ENCODE results near the gene TKT.
A peak's percentile ranks its signal among the peaks of the same experiment; 100 is the strongest.

TKT gene

DNA sequence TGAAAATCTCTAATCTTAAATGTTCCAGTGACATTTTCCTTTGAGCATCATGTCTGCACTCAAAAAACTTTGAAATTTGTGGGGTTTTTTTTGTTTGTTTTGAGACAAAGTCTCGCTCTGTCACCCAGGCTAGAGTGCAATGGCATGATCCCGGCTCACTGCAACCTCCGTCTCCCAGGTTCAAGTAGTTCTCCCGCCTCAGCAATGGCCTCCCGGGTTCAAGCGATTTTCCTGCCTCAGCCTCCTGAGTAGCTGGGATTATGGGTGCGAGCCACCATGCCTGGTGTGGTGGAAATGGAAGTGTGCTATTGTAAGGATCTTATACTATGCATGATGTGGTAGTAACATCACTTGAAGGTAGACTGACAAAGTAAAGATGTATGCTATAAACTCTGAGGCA lies 42.5 kb downstream of the TKT start:
- in situ Hi-C loops (cut with HindIII; ENCODE audit: low pct_ligation_motif_present, low pct_unique_long_range_greater_than_20kb, low sequenced_read_pairs), result no loop called here
- DNase-seq, result no peak

DNA sequence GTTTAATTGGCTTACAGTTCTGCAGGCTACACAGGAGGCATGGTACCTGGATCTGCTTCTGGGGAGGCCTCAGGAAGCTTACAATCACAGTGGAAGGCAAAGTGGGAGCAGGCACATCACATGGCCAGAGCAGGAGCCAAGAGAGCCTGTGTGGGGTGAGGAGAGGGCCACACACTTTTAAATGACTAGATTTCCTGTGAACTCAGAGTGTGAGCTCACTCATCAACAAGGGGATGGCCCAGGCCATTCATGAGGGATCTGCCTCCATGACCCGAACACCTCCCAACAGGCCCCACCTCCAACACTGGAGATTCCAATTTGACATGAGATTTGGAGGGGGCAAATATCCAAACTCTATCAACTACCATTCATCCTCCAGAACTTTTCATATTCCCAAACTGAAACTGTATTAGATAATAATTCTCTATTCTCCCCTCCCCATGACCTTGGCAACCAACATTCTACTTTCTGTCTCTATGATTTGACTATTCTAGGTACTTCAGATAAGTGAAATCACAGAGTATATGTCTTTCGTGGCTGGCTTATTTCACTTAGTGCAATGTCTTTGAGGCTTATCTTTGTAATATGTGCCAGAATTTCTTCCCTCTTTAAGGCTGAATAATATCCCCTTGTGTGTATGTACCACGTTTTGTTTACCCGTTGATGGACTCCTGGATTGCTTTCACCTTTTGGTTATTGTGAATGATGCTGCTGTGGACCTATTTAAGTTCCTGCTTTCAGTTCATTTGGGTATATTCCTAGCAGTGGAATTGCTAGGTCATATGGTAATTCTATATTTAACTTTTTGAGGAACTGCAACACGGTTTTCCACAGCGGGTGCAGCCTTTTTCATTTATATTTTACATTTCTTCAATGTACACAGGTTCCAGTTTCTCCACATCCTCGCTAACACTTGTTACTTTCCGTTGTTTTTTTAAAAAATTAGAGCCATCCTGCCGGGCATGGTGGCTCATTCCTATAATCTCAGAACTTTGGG lies 43.8 kb downstream of the TKT start:
- in situ Hi-C loops (cut with HindIII; ENCODE audit: low pct_ligation_motif_present, low pct_unique_long_range_greater_than_20kb, low sequenced_read_pairs), result no loop called here
- no peak for DNase-seq

DNA sequence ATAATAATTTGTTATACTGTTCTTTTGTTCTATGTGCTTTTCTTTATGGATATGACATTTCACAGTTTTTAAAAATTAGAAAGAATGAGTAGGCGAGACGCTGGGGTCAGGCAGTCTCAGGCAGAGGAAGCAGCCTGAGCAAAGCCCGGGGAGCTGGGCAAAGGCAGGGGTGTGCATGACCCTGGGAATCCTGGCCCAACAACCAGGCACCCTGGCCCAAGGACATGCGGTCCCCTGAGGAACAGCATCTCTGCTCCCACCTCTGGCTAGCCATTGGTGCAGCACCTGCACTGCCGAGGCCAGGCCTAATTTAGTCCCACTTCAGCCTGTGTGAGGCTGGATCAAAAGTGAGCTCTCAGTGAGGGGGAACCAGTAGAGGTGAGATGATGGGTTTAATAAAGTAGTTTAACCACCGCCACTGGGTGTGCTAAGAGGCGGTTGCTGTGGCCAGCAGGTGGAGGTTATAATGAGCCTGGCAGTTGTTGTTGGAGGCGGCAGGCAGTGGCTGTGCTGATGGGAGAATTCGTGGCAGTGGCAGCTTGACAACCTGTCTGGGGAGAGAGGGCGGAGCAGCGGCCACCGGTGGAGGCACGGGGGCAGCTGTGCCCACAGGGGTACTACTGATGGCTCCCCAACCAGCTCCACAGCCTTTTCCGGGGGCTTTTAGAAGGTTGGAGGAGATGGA lies 53.3 kb downstream of the TKT start:
- no peak for DNase-seq
- in situ Hi-C loops (cut with HindIII; ENCODE audit: low pct_ligation_motif_present, low pct_unique_long_range_greater_than_20kb, low sequenced_read_pairs), result no loop called here

DNA sequence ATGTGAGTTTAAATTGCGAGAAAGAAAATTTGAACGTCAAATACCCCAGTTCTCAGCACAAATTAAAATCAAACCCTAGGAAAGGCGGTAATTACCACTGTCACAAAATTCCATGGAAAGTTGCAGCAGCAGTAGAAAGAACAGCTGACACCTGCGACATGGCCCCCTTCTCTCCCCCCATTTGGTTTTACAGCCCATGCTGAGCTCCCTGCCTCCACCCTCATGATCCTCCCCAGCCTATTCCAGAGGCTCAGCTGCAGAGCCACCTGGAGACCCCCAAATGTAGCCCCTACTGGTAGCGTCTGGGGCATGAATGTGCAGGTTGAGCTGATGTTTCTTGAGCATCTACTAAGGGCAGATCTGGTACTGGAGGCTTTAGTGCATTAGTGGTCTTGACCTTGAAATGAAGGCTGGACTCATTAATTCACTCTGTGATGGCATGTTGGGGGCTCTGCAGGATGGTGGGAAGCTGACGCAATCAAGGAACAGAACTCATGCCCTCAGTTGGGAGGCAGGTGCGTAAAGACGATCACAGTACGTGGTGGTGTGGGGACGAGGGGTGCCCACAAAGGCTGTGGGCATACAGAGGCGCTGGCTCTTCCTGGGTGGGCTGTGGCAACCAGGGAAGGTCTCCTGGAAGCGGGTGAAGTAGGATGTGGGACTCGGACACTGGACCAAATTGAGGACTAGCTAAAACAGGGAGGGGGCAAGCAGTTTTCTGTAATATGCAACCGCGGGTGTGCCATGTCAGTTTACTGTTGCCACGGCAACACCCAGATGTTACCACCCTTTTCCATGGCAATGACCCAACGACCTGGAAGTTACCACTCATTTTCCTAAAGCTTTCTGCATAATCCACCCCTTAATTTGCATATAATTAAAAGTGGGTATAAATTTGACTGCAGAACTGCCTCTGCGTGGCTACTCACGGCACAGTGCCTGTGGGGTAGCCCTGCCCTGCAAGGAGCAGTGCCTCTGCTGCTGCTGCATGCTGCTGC lies 55.0 kb downstream of the TKT start:
- in situ Hi-C loops (cut with HindIII; ENCODE audit: low pct_ligation_motif_present, low pct_unique_long_range_greater_than_20kb, low sequenced_read_pairs), result no loop called here
- DNase-seq, result no peak

DNA sequence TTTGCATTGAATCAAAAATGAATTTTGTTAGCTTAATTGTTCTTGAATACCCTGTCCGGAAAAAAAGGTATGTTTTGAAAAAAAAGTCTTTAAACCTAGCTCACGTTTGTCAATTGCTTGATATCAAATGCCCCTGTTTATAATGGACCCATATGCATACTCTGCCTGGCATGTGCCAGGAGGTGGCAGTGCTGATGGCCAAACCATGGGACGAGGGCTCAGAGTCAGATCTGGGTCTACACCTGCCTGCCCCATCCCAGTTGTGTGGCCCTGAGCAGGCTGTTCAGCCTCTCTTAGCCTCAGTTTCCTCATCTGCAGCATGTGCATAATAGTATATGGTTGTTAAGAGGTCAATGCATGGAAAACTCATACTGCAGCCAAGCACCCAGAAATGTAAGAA lies 56.0 kb downstream of the TKT start:
- DNase-seq, result no peak
- in situ Hi-C loops (cut with HindIII; ENCODE audit: low pct_ligation_motif_present, low pct_unique_long_range_greater_than_20kb, low sequenced_read_pairs), result no loop called here

DNA sequence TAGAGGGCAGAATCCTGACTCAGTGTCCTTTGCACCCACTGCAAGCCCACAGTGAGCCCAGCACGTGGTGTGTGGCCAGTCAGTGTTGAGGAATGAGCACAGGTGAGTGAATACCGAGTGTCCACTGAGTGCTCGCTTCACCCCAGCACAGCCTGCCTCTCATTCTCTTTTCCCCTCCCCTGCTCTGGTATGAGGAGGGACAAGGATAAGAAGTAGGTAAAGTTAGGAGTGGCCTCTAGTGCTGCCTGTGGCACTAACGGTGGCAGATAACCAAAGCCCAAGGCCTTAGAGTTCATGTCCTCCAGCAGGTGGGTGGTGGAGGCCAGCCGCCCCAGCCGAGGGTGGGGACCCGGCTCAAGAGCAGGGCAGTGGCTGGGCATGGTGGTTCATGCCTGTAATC lies 56.8 kb downstream of the TKT start:
- in situ Hi-C loops (cut with HindIII; ENCODE audit: low pct_ligation_motif_present, low pct_unique_long_range_greater_than_20kb, low sequenced_read_pairs), result no loop called here
- no peak for DNase-seq

DNA sequence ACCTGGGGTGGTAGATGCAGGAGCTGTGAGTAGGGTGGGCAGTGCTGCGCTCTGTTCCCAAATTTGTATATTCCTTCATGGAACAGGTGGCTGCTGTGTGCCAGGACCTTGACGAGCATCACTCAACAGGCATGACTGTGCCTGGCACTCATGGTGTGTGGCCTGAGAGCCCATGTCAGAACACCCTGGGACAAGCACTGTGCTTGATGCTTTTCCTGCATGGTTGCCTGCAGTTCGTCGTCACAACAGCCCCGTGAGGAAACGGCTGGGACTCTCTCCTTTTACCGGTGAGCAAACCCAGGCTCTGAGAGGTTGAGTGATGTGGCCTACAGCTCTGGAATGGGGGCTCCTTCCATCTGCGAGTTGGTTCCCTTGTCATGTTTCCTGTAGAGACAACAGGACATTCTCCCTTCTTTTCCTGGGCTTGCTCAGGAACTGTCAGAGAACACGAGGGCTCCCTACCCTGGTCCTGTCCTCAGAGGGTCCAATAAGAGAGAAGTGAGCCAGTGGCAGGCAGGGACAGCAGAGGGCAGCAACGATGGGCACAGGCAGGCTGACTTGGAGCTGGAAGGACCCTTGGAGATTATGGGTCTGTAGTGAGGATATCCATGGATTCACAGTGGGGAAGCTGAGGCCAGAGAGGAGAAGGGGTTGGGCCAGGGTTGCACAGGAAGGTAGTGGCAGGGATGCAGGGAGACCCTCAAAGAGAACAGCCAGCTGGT lies 57.4 kb downstream of the TKT start:
- in situ Hi-C loops (cut with HindIII; ENCODE audit: low pct_ligation_motif_present, low pct_unique_long_range_greater_than_20kb, low sequenced_read_pairs), result no loop called here
- DNase-seq, result no peak

DNA sequence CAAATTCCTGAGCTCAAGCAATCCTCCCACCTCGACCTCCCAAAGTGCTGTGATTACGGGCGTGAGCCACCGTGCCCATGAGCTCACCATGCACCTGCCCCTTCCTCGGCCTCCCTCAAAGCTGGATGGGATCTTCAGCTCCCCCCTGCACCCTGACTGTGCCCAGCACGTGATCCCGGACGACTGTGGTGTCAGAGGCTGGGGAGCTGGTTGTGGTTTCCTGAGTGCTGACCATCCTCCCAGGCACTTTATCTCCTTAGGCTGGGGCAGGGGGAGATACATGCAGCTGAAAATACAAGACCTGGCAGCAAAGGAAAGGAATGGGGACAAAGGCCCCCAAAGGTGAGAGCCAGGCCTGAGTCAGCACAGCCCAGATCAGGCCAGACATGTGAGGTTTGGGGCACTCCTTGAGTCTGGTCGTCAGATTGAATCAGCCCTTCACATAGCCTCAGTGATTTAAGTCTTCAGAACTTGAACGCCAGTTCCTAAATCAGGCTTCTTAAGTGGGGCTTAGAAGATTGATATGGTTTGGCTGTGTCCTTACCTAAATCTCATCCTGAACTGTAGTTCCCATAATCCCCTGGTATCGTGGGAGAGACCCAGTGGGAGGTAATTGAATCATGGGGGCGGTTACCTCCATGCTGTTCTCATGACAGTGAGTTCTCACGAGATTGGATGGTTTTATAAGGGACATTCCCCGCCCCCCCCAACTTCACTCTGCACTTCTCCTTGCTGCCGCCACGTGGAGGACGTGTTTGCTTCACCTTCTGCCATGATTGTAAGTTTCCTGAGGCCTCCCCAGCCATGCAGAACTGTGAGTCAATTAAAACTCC lies 59.0 kb downstream of the TKT start:
- in situ Hi-C loops (cut with HindIII; ENCODE audit: low pct_ligation_motif_present, low pct_unique_long_range_greater_than_20kb, low sequenced_read_pairs), result no loop called here

DNA sequence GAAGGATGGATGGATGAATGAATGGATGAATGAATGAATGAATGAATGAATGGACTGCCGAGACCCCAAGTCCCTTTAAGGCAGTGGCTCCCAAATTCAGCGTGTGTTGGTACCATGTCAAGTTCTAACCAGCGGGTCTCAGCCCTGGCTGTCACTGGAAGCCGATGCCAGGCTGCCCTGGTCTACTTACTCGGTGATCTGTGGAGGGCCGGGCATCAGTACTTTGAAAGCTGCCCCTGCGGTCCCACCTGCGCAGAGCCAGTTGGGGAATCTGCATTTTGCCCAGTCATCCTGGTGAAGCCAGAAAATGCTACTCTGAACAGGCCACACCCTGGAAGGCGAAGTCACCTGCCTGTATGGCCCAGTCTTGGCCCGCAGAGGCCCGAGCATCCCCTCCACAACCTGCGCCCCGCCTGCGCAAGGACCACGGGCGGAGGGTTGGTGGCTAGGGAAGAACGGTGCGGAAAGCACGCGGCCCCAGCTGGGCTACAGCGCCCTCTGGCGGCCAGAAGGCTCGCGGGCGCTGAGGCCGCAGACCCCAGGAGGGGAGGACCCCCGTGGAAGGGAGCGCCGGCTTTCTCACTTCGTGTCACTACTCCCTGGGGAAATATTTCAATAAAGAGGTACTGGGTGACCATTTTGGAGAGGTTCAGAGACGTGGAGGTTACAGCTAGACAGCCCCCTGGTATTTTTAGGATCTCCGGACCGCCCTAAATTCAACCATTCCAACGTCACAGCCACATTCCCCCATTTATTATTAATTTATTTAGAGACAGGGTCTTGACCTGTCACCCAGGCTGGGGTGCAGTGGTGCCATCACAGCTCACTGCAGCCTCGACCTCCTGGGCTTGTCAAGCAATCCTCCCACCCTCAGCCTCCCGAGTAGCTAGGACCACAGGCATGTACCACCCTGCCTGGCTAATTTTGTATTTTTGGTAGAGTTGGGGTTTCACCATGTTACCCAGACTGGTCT lies 59.9 kb downstream of the TKT start:
- DNase-seq, result peak; percentile 43
- in situ Hi-C loops (cut with HindIII; ENCODE audit: low pct_ligation_motif_present, low pct_unique_long_range_greater_than_20kb, low sequenced_read_pairs), result no loop called here

More for the DNA sequence above, 59.0 kb downstream of the TKT start:
- DNase-seq, result peak; percentile 20

DNA sequence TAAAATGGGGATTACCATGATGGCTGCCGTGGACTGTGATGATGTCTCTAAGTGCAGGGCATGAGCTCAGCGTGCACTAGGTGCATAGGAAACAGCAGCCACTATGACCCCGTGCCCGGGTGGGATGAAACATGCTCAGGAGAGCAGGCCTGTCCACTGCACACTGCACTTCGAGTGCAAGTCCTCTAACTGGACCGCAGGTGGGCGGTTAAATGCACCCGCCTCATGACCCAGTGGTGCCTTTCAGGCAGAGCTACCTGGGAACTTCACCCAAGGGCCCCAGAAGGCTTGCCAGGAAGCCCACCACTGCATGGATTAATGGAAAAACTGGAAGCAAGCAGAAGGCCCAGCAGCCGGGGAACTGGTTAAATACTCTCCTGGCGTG lies 60.8 kb downstream of the TKT start:
- no peak for DNase-seq
- in situ Hi-C loops (cut with HindIII; ENCODE audit: low pct_ligation_motif_present, low pct_unique_long_range_greater_than_20kb, low sequenced_read_pairs), result no loop called here

DNA sequence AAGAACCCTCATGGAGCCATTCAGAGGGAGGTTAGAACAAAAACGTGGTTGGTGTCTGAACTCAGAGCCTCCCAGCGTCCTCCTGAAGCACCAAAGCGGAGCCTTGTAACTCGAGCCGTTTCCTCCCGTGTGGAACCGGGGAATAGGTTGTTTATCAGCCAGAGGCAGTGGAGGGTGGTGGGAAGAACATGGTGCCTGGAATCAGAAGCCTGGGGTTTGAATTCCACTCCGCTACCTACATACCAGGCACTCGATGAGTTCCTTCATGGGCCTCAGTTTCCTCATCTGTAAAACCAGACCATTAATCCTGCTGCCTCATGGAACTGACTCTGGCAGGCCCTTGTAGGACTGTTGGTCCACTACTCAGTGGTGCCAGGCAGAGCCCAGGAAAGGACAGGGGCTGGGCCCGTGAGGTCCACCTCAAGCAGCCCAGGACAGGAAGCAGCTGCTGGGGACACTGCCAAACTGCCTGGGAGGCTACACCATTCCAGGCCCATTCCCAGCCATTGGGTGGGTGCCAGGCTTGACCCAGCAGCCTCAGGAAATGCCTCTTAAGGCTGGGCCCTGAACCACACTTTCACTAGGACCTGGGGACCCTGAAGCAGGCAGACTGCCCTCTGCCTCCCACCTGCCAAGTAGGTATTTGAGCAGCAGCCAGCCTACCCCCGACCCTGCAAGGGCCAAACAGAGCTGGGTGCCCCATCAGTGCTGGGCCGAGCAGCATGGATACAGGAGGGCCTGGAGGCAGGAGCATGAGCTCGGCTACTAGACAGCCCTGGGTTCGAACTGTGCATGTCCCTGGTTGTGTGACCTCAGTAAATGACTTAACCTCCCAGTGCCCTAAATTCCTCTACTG lies 61.4 kb downstream of the TKT start:
- peak; percentile 13 for DNase-seq
- in situ Hi-C loops (cut with HindIII; ENCODE audit: low pct_ligation_motif_present, low pct_unique_long_range_greater_than_20kb, low sequenced_read_pairs), result no loop called here

DNA sequence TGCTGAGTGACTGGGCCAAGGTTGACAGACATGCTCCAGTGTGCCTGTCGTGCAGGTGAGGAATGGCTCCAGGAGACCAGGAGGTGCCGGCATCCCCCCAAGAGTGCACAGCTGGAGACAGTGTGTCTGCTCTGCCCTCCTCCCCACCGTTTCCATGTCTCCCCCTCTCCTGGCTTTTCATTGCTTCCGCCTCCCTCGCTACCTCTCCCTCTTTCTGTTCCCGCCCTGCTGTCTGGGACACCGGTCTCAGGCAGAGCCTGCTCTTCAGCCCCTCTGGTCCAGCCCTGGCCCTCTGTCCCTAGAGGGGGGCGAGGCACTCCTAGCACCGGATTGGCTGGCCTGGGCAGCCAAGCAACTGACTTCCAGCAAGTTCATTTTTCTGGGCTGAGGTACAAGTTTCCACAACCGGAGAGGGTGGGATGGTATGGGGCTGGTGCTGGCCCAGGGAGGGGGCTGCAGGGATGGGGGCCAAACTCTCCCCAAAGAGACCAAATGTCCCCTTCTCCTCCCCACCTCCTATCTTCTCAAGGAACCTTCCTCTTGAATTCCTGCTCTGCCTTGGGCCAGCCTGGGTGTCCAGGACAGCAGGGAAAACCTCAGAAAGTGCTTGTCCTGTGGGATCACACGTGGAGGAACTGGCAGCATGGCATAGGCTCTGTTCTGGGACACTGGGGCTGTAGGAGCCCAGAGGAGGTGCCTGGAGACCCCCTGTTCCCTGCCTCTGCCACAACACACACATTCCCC lies 62.2 kb downstream of the TKT start:
- in situ Hi-C loops (cut with HindIII; ENCODE audit: low pct_ligation_motif_present, low pct_unique_long_range_greater_than_20kb, low sequenced_read_pairs), result no loop called here
- no peak for DNase-seq

DNA sequence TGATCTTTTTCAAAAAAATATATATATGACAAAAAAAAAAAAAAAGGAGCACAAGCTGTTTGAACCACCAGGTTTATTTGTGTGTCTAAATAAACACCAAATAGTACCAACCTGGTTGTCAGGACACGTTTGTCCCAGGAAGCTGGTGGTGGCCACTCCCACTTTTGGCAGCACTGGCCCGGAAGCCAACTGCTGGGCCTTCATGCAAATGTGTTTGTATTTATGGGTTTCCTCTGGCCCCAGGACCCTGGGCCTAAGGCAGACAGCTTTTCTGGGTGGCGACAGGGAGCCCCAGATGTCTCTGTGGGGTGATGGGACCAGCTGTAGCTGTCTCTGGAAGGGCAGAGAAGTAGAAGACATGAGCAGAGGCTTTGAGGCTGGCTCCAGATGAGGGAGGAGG lies 63.2 kb downstream of the TKT start:
- in situ Hi-C loops (cut with HindIII; ENCODE audit: low pct_ligation_motif_present, low pct_unique_long_range_greater_than_20kb, low sequenced_read_pairs), result no loop called here
- DNase-seq, result no peak

DNA sequence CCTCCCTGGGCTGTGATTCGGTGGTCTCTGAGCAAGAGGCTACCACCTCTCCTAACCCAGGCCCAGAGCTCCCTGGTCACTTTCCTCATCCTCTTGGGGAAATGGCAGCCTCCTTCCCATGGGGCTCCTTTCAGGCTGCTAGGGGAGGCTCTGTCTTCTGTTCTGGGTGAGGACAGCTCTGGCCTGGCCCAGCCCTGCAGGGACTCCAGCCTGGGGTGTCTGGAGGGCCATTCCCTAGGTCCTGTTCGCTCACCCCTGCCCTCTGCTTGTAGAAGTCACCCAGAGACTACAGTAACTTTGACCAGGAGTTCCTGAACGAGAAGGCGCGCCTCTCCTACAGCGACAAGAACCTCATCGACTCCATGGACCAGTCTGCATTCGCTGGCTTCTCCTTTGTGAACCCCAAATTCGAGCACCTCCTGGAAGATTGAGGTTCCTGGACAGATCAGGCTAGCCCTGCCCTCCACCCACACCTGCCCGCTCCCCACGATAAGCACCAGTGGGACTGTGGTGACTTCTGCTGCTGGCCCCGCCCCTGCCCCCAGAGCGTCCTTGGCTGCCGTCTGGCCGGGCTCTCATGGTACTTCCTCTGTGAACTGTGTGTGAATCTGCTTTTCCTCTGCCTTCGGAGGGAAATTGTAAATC lies 63.9 kb downstream of the TKT start:
- in situ Hi-C loops (cut with HindIII; ENCODE audit: low pct_ligation_motif_present, low pct_unique_long_range_greater_than_20kb, low sequenced_read_pairs), result no loop called here
- no peak for DNase-seq

Data from ACHN (cell line).